NCI-H345 treated with DMSO at 0.1 percent for 48 hours (cell line): Measurements from ENCODE around the gene SNTG2.

Experiments used
- DNase-seq: peaks from one replicate; lab custom pipeline; 2025; ENCODE audit not compliant: unreplicated experiment; lab: John Stamatoyannopoulos, UW

Gene SNTG2

GRCh38 chr2:926259-926793 lies 24.3 kb upstream of the SNTG2 start:
- no peak for DNase-seq

DNA sequence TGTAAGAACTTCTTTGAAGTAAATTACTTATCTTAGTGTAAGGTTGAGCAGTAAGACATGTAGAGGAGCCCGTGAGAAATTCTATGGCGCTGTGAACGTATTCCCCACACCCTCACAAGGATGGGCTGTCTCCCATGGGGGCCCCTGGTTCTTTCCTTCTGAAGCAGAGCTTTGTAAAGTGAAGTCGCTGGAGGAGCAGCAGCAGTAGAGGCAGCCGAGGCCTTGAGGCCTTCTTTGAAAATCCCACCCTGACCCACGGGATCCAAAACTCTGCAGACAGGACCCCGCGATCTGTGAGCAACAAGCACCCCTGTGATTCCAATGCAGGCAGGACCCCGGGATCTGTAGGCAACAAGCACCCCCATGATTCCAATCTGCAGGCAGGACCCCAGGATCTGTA lies 23.8 kb upstream of the SNTG2 start:
- DNase-seq = no peak

GRCh38 chr2:929011-929735 lies 21.5 kb upstream of the SNTG2 start:
- DNase-seq = no peak

DNA sequence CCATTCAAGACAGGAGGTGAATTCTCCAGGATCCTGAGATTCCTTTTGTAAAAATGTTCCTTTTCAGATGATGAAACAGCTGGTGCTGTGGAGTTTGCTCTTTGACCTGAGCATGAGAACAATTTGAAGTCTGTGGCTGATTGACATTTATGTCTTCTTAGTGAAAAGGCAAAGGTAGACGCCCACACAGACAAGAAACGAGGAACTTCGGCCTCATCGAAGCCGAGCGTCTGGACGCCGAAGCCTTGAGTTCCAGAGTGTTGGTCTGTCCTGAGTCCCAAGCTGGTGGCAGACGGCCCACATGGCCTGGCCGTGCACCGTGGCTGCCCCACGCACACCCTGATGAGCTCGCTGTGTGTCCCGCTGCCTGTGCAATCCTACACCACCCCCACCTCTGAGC lies 20.7 kb upstream of the SNTG2 start:
- no peak for DNase-seq

DNA sequence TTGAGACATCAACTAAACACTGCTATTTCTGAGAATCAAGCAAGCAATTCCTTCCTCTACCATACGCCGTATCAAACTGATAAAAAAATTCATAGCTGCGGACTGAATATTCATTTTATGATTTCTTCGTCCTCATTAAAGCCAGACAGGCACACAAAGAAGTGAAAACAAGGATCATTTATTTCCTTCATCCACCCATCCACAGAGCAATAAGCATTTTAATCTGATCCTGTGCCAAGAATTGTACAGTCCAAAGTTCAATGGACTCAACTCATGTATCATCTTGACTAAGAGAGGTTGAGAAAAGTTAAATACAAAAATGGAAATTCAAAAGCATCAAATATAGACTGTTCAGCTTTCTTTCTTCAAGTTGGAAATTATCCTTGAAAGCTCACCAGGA lies 19.7 kb upstream of the SNTG2 start:
- no peak for DNase-seq

DNA sequence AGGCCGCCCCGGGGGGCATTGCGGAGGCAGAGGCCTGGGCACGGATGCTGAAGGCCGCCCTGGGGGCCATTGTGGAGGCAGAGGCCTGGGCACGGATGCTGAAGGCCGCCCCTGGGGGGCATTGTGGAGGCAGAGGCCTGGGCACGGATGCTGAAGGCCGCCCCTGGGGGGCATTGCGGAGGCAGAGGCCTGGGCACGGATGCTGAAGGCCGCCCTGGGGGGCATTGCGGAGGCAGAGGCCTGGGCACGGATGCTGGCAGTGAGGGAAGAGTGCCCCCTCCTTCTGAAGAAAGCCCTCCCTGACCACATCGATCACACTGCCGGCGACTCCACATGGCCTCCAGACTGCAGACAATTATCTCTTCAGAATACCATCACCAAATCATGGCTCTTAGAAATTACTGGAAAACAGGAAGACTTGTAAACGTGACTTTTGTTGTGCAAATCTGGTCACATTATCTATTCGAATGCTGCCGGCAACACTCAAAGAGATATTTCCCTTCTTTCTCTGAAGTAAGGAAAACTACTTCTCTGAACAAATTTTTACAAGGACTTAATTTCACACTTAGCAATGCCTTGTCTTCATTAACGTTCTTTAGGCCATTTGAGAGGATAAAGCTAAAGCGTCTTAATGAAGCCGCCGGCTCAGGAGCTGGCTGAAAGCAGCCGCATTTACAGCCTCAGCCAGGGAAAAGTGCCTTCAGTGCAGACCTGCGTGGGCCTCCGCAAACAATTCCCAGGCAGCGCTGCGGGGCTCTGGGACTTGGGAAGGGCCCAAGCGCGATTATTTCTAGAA lies 18.1 kb upstream of the SNTG2 start:
- DNase-seq = no peak

DNA sequence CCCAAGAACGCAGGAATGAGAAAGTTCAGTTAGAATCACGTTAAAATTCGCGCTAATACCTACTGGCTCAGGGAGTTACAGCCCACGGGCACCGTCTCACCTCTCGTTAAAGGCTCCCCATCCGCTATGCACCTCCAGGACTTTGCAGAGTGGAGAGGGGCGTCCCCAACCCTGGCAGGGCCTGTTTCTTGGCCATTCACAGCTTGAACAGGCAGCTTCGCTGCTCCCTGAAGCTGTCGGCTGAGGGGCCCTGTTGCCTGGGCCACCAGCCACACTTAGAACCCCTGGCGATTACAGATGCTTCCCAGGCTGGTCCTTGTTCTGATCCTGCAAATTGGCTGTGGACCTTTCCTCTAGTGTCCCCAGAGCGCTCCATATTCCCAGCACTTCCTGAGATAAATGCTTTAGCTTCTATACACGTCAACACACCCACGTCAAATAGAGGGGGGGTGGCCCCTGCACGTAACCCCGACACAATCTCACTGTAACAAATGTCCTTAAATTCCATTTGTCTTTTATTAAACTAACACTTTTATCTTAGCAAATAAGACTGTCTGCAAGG lies 16.8 kb upstream of the SNTG2 start:
- DNase-seq = no peak

DNA sequence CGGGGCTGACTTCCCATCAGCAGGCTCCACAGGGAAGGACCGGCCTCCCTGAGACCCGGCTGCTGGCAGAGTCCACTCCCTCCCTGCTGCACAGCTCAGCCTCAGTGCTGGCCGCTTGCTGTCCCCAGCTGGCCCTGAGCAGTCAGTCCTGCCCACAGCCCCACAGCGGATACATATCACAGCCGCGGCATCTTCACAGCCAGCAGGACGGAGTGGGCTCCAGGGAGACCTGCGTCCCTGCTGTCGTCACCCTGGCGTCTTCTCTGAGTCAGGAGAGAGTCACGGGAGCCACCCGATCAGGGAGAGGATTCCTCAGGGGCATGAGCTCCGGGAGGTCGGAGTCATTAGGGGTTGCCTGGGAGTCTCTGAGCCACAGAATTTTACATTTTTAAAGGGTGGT lies 13.1 kb upstream of the SNTG2 start:
- no peak for DNase-seq

DNA sequence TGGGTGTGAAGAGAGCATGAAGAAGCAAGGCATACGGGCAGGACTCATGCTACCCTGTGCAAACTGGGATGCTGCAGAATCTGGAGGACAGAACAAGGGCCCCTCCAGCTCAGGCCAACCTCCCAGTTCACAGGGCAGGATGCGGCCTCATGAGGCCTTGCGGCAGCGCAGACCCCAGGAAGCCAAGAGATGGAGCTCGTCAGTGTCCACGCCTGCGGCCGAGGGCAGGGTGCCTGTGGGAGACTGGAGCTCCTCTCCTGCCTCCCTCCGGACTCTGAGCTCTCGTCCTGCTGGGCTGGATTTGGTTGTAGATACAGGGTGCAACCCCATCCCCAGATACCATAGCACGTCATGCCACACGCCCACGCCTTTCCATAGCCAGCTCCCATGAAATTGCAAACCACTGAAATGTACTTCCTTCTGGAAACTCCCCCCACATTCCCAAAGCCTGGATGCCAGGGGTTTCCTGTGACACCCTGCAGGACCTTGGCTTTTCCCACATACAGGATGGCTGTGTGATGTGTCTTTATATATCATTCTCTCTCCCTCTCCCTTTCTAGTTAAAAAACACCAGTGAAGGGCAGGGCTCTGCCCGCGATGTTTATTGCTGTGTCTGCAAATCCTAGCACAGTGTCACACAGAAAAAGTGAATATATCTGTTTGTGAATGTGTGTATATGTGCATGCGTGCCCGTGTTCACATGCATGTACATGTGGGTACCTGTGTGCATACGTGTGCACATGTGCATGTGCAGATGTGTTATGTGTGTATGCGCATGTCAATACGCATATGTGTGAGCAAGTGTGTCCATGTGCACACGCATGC lies 12.3 kb upstream of the SNTG2 start:
- no peak for DNase-seq

- no peak for DNase-seq
These were observed 10.6 kb upstream of the SNTG2 start for GRCh38 chr2:939936-940601.

DNA sequence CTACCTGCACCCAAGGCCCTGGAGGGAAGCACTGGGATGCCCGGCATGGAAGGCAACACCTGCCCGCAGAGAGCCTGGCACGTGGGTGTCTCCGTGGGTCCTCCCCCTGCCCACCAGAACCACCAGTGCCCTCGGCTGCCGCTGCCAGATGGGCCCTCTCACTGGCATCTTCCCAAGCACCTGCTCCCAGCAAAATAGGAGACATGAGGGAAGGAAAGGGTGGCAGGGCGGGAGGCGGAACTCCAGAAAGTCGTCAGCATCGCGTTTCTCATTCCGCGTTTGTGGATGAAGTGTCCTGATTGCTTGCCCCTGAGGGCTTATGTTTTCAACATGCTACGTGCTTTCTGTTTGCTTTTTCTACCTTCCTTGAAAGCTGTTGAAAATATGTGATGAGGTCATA lies 8.8 kb upstream of the SNTG2 start:
- no peak for DNase-seq

DNA sequence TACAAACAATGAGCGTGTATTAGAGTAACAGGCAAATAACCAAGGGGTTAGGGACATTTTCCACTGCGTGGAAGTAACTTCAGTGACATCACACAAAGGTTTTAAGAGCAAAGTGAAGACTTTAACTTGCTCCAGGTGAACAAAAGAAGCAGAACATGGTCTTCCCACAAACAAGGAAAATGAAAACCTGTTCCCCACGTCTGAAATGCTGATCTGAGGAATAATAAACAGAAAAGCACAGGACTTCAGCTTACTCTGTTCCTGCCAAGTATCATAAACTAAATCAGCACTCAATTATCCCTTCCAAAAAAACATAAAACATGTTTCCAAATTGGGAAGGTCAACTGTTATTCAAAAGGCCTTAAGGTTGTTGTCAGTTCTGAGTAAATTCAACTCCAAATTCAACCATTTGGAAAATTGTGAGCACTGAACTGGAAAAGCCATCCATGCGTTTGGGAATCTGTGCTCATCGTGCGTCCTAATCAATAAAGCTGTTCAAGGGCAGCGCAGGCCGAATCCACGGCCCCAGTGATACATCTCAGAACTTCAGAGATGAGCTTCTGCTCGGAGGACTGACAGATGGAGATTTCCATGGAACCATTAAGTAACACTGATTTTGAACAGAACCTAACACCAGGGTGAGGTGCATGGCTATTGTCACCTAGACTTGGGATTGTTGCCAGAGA lies 7.7 kb upstream of the SNTG2 start:
- no peak for DNase-seq

DNA sequence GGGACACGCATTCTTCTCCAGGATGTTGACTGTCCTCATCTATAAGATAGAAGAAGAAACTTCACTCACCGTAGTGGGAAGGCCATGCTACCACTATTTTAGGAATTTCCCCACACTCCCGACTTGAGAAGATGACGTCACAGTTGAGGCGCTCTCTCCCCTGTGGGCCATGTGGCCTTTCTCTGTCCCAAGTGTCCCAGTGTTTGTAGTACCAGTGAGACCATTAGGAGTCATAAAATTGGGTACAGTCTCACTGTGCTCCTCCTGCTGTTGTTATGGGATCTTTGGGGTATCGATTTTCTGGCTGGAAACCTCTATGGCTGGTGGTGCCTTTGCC lies 7.2 kb upstream of the SNTG2 start:
- DNase-seq = no peak

- DNase-seq = no peak
These were observed 6.8 kb upstream of the SNTG2 start for GRCh38 chr2:943821-944220.

- DNase-seq = no peak
These were observed 6.0 kb upstream of the SNTG2 start for GRCh38 chr2:944693-945092.

DNA sequence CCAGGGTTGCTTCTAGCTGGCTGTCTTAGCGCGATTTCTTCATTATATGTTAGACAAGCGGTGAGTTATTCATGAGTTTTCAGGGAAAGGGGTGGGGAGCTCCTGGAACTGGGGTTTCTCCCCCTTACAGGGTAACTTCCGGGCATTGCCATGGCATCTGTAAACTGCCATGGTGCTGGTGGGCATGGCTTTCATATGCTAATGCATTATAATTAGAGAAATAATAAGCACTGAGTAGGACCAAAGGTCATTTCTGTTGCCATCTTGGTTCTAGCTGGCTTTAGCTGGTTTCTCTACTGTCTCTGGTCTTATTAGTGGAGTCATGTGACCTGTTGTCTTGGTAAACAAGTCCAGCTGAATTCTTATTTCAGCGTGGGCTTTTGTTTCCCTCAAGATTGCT lies 5.5 kb upstream of the SNTG2 start:
- no peak for DNase-seq

DNA sequence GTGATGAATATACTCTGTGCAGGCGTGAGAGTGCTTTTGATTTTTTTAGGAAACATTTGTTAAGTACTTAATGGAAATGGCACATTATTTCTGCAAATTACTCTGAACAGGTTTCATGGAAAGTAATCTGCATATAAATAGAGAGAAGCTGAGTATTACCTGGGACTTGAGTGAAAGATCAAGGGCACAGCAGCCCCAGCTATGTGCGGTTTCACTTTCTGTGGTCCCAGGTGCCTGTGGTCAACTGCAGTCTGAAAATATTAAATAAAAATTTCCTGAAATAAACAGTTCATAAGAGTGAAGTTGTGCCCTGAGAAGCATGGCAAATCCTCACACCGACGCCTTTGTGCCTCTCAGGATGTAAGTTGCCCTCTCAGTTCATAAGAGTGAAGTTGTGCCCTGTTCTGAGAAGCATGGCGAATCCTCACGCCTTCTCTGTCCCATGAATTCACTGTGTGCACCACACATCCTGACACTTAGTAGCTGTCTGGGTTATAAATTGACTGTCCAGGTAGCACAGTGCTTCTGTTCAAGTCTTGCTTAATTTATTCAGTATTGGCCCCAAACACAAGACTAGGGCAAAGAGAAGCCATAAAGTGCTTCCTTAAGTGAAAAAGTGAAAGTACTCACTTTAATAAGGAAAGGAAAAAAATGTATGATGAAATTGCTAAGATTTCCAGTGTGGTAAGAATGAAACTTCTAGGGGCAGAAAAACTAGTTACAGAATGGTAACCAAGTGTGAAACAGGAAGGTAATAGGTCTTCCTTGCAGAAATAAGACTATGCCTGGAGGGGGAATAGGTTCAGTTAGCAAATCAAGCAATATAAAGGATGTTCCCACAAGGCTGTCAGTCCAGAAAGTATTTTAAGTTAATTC lies 4.3 kb upstream of the SNTG2 start:
- DNase-seq = no peak

DNA sequence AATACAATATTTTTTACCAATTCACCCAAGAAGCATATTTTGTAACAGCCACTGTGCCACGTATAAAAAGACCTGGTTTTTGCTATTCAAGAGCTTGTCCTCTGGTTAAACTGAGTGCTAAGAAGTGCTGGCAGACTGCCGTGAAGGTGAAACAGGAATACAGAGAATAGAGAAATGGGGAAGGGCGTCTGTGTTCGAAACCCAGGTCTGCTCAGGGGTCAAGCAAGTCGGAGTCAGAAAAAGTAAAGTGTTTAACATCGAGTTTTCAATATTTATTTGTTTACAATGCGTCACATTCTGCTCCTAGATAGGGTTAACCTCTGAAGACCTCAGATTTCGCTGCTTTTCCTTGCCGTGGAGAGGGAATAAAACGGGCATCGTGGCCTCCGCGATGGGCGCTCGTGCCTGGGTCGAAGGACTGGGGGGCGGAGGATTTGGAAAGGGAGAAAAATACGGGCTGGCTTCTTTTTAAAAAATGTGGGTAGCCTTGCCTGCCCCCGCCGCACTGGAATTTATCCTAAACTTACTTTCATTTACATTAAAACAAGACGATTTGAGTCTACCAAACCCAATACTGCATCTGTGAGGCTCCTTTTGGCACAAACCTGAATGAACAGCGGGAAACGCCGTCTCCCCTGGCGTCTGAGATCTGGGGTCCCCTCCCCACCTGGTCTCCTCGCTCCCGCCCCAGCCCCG lies 1.1 kb upstream of the SNTG2 start:
- DNase-seq = peak; percentile 40
